Stimulated activated CD8-positive, alpha-beta memory T cell treated with anti-CD3 and anti-CD28 coated beads, Interleukin-15, amount 100 ng/mL, for 1 hour (primary cell): ENCODE measurements around the gene EME1.
A peak's percentile ranks its signal among the peaks of the same experiment; 100 is the strongest.
"Not testable (repeated sequence)": the region's sequence is repeated elsewhere in the genome, so short reads cannot be mapped to it uniquely, and the experiment has no call there.

ENCODE experiments used
- DNase-seq: peaks from one replicate; pipeline ENCODE4 v3.0.0-alpha.2; 2020; ENCODE audit warnings: low read depth

The EME1 gene

DNA sequence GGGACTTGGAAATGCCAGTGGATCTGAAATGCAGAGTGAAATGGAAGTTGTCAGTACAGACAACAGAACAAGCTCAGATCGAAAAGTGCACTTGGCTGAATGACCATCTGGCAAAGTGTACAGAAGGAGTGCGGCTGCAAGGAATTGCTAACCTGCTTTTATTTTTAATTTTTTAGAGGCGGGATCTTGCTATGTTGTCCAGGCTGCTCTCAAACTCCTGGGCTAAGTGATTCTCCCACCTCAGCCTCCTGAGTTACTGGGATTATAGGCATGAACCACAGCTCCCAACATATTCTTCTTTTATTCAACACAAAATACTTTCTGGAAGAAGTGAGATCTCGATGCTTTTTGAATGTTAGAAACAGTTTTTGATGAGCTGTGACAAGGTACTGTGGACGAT is 20.7 kb downstream of the EME1 start:
- no peak for DNase-seq

DNA sequence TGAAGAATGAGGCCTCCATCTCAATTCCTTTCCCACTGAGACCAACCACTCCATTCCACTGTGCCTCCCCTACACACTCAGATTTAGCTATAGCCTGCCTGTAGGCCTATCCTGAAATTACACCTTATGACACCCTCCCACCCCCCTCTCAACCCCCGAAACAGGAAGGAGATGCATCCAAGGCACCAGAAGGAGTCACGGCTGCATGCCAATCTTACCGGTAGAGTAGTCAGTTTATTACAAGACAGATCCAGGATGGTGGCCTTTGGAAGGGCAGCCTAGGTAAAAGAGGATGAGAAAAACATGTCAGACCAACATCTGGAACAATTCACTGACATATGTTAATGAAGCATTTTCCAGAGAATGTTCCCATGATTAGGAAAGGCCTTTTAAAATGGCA is 21.7 kb downstream of the EME1 start:
- no peak for DNase-seq

DNA sequence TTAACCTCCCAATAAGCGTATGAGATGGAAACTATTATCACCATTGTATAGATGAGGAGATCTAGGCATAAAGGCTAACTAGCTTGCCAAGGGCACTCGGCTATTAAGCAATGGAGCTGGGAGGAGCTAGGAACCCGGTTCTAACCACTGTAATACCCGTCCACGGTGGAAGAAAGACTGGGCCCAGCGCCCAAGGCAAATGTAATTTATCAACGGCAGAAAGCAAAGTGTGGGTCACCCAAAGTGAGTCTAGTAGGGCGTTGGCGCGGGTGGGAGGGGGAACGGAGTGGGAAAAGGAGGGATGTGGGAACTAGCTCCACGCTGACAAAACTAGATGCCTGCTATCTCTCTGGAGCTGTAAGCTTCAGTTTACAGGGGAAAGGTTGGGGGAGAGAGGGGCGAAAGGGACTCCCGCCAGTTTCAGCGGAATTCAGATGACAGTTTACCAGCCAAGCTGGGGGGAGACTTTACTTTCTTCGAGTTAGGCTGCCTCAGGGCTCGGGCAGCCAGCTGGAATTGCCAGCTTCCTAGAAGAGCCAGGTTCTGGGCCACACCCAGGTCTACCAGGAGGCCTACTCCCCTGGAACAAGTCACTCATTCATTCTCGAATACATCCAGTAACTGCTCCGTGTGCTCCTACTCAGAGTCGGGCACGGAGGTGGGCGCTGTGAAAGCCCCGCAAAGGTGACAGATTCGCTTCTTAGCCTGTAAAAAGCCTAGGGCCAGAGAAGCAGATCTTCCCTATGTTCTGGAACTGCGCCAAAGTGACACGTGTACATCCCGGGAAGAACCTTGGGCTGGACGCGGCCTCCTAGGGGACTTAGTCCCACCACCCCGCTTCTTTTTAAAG is 23.5 kb downstream of the EME1 start:
- no peak for DNase-seq

DNA sequence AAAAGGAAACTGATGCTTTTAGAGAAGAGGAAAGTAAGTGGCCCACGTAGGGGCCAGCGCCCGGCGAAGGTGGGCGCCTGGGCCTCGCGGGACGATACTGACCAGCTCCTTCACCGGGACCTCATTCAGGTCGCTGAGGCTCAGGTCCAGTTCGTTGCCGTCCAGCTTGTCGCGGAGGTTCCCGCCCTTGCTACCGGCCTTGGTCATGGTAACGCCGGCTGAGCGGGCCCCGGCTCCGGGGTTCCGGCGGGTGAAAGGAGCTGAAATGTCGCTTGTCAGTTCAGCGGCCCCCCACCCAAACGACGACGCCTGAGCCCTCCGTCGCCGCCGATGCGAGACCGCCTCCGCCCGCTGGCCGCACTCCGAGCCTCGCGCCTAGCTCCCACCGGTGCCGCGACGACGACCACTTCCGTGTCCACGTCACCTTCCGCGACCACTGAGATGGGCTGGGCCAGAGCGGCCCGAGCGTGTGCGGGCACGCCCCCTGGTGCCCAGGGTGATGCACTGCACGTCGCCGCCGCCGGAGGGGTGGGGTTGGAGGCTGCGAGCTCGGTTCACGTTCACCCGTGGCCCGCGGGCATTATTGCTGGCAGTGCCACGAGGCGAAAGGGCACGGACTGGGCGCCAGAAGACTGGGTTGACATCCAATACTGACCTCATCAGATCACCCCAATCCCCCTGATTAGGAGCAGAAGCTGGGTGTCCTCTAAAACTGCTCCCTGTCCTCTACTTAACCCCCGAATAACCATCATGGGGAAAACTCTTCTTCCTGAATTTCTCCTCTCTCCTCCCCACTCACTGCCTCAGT is 24.3 kb downstream of the EME1 start, which contains the start of gene LRRC59:
TSS of gene LRRC59 (minus strand) at position 413 of the 808 bp plus-strand sequence. CDS start at position 207, 206 bp downstream.
- DNase-seq: peak; percentile 89

DNA sequence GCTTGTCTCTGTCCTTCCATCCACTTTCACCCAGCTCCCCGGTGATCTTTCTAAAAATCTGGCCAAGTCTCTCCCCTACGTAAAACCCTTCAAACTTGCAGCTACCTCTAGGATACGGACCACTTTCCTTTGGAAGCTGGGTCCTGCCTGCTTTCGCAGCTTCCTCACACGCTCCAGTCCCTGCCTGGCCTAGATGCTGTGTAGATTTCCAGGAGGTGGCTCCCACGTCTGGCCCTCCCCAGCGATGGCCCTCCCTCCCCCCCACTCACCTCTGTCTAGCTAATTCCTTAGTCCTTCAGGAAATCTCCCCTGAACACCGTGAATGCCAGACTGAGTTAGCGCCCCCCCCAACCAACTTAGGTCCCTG is 24.9 kb downstream of the EME1 start:
- DNase-seq: no peak

DNA sequence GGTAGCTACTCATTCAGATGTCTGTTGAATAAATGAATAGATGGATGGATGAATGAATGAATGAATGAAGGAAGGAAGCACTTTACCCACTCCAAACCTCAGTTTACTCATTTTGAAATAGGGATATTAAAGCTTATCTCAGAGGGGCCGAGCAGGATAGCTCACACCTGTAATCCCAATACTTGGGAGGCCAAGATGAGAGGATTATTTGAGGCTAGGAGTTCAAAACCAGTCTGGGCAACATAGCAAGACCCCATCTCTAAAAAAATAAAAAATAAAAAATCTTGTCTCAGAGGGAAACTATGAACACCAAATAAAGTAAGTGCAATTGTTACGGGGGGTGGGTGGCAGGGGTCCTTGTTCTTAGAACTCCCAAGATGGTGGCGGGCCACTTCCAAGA is 25.6 kb downstream of the EME1 start:
- DNase-seq: not testable (repeated sequence)

DNA sequence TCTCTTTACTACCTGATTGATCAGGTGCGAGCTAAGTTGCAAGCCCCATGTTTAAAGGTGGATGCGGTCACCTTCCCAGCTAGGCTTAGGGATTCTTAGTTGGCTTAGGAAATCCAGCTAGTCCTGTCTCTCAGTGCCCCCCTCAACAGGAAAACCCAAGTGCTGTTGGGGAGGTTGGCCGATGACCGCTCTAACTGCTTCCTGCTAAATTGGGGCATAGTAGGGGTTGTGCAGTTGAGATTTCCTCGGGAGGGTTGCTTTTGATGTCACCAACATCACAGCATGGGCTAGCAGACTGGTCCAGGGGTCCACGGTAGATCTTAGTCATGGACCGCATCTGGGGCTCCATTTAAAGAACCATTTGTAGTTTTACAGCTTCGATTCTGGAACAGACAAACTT is 26.6 kb downstream of the EME1 start:
- not testable (repeated sequence) for DNase-seq

DNA sequence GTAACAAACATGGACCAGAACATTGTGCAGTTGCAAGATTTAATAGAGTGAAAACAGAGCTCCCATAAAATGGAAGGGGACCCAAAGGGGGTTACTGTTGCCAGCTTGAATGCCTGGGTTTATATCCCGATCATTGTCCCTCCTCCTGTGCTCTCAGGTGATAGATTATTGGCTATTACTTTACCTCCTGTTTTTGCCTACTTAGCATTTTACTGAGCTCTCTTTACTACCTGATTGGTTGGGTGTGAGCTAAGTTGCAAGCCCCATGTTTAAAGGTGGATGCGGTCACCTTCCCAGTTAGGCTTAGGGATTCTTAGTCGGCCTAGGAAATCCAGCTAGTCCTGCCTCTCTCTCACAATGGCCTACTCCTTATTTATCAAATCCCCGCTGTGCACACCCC is 32.3 kb downstream of the EME1 start:
- DNase-seq: not testable (repeated sequence)

DNA sequence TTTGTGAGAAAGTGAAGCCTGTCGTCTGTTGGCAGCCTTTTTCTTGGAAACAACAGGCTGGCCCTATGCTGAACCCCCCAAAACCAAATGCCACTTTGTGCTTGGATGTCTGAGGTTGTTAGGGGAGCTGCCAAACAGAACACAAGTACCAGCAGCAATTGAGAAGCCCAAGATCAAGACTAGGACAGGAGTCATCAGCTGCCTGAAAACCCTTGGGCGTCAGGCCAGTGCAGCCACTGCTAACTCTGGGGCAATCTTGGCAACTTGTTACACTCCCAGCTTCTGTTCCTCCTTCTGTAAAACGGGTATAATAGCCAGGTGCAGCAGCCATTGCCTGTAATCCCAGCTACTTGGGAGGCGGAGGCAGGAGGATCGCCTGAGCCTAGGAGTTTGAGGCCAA is 33.5 kb downstream of the EME1 start:
- DNase-seq: no peak

DNA sequence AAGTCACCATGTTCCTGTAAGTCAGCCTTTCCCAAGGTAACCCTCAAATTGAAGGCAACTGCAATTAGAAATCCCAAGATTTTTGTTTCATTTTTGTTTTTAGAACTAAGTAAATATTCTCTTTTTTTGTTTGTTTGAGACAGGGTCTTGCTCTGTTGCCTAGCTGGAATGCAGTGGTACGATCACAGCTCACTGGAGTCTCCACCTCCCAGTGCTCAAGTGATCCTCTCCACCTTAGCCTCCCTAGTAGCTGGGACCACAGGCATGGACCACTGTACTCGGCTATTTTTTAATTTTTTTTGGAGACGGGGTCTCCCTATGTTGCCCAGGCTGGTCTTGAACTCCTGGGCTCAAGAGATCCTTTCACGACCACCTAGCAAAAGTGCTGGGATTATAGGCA is 34.9 kb downstream of the EME1 start:
- DNase-seq: no peak

DNA sequence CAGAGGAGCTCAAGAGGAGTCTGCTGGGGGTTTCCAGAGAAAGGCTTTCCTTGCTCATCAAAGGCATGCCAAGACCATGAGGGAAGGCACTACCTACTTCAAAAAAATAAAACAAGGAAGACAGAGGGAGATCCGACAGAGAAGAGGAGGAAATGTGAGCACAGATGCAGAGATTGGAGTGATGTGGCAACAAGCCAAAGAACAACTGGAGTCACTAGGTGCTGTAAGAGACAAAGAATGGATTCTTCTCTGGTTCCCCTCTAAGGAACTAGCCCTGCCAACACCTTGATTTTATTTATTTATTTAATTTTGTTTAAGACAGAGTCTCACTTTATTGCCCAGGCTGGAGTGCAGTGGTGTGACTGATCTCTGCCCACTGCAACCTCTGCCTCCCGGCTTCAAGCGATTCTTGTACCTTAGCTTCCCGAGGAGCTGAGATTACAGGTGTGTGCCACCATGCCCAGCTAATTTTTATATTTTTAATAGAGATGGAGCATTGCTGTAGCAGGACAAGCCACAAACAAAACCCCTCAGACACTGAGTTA is 39.2 kb downstream of the EME1 start:
- DNase-seq: no peak

DNA sequence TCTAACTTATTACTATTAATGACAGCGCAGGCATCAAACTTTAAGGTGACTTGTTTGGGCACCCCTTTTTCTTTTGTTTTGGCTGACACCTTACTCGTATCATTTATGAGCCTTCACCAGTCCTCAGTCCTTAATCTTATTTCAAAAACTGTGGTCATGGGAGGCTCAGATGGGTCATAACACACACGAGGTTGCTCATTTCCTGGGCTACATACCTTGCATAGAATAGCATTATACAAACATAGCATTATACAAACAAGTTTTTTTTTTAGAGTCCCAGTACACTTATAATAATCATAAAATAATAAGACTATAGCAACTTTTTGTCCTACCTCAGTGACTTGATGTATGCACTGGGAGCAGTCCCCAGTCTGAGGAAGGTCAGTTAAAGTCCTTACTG is 41.8 kb downstream of the EME1 start:
- DNase-seq: no peak

DNA sequence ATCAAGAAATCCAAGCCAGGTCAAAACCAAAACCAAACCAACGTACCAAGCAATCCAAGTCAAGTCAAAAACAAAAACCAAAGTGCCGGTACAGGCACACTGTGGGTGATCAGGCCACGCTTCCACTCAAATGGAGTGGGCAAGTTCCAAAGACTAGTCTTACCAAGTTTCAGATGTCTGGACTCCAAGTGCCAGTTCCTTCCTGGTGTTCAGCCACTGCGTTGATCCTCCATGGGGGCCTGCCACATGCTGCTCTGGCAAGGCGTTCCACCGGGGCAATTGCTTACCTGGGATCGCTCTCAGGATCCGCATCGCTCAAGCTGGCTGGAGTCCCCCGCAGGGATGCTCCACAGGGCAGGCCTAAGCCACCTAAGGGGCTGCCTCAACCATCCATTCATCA is 46.5 kb downstream of the EME1 start:
- not testable (repeated sequence) for DNase-seq

DNA sequence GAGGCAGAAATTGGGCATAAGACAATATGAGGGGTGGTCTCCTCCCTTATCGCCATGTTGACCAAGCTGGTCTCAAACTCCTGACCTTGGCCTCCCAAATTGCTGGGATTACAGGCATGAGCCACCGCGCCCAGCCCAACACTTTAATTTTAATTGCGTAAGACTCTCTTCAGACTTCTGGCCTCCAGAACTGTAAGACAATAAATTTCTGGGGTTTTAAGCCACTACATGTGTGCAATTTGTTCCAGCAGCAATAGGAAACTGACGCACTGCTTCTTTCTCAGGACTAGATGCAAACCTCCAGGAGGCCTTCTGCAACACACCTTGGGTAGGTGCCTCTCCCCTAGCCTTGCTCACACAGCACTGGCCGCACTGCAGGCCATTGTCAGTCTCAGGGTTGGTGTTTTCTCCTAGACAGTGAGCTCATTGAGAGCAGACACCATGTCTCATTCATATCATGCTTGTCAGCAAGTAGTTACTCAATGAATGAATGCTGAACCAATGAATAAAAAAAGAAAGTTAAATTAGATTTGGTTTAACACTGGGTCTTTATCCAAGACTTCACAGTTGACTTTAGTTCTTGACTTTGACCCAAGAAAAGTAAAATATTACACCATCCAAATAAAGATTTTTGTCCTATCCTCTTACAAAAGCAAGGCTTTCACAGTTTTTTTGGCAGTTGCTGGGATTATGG is 47.5 kb downstream of the EME1 start:
- no peak for DNase-seq

DNA sequence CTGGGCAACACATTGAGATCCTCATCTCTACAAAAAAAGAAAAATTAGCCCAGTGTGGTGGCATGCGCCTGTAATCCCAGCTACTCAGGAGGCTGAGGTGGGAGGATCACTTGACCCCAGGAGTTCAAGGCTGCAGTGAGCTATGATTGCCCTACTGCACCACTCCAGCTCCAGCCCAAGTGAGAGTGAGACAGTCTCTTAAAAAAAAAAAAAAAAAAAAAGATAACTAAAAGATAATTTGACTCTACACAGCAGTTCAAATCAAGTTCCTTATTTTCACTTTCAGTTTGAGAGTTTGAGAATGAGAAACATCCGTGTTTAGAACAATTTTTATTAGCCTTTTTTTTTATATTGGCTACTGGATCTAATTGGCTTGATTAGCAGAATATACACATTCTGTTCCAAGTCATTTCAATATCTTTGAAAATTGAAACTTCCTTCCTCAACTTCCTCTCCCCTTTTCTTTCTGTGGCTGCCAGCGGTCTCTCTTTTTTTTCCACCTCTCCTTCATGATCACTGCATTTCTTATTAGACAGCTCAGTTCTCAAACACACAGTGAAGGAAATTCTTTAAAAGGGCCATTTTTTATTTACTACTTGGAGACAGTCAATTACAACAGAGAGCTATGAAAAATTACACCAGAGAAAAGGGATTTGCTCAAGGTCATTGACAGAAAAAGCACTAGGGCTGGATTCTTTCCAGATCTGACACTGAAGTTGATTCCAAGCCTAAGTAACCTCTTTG is 48.5 kb downstream of the EME1 start:
- DNase-seq: no peak

DNA sequence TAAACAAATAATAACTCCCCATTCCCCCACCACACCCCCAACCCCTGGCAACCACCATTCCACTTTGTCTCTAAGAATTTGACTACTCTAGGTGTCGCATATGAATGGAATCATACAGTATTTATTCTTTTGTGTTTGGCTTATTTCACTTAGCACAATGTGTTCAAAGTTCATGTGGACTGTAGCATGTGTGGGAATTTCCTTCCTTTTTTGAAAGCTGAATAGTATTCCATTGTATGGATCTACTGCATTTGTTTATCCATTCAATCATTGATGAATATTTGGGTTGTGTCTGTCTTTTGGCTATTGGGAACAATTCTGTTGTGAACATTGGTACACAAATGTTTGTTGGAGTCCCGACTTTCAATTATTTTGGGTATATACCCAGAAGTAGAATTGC is 49.7 kb downstream of the EME1 start:
- DNase-seq: no peak

DNA sequence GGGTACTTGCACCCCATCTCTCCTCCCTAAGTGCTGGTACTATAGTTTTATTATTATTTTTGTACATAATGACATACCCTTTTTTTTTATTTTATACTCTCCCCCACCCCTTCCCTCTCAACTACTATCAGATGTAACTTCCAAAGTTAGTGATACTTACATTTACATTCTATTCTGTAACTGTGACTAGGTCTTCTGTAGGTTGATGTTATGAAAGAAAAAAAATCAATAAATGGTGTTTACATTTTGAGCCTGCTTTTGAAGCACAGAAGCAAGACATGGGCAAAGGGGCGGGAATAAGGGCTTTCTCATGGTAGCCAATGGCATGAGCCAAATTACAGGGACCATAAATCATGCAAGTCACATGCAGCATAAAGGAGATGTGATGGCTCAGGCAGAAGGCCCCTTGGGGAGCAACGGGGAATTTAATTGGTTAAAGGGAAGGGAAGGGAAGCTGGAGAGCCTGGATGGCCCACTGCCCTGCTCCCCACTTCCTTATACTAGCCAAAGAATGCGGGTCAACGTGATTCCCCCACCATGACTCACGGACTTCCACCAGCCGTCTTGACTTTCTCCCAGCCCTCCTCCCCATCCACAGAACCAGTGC is 50.6 kb downstream of the EME1 start:
- no peak for DNase-seq

DNA sequence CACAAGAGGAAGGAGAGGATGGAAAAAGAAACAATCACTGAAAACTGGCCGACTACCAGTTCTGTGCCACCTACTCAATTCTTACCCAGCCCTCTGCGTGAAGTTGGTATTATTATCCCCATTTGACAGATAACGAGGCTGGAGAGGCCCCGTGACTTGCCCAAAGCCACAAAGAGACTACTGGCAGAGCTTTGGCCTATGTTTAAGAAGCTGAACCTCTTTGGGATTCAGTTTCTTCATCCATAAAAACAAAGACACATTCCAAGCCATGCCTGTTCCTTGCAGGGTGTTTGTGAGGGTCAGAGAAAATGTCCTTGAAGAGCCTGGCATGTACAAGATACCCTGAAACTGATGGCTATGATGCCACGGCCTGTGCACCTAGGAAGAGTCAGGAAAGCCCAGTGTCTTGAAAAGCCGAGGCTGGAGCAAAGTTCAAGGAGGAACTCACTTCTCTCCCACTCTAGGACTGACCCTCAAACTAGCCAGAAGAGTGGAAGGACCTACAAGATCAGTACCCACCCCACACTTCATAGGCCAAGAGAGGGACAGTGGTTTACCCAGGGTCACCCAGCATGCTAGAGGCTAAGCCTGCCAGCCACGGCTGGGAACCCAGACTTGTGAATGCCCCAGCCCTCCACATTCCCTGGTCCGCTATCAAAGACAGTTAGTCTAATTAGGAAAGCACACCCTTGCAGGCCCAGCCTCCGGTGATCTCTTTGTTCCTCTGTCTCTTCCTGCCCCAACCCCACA is 51.4 kb downstream of the EME1 start:
- DNase-seq: no peak

DNA sequence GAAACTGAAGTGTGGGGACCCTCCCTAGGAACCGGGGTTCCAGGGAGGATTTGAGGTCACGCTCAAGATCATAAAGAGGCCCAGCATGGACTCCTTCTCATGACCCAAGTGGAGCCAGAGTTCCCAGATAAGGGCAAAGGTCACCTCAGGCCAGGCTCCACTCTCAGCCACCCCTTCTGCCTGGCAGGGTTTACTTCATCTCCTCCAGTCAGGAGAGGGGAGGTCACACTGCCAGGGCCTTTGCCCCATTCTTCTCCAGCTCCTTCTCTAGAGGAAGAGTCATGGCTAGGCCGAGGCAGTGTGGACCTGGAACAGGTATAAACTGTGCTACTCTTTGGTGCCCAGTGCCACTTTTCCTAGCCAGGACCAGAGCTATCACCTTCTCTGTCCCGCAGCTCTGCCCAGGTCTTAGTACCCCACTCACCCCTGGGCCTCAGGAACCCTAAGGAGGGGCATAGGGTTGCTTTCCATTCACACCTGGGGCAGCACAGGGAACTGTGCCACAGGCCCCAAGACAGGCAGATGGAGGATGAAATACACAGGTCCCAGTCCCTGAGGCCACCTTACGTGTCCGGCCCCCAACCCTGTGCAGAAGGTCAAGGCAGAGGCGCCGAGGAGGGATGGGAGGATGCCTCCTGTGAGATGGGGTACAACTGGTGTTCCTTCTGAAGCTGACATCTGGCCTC is 52.1 kb downstream of the EME1 start:
- DNase-seq: no peak
